NCI-H1092 treated with DMSO at 0.1 percent for 48 hours (cell line): ENCODE results near the gene CYLC2.

Source experiments
- DNase-seq: peaks from one replicate; lab custom pipeline; 2025; lab: John Stamatoyannopoulos, UW

CYLC2 gene

DNA sequence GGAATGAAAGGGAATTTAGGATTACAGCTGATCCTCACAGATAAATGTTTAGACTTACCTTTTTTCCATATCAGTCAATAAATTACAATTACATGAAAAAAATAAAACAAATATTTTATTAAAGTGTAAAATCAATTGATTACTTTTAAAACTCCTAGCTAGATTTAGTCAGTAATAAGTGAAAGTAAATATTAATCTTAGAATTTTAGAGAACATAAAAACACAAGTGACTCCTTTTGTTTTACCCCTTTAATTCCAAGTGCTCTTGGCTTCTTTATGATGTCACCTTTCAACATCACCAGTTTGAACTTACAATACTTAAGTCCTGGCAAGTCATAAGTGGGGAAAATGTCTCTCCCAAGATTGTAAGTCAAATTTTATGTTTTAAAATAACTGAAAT is at the start of gene CYLC2:
Gene CYLC2 (plus strand): TSS at position 301 of the 400 bp plus-strand sequence. CDS start 48 bp downstream, at position 349.
- DNase-seq, result no peak

DNA sequence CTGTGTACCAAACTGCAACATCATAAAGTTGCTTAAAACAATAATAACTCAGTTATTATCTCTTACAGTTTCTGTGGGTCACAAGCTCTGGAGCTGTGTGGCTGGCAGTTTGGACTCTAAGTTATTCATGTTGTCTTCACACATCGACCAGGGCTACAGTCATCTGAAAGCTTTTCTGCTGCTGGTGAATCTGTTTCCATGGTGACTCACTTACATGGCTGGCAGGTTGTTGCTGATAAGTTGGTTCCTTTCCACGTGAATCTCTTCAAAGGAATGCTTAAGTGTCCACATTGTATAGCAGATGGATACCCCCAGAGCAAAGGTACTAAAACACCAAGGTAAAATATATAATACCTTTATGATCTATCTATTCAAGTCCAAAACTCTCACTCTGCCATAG is 44.8 kb upstream of the CYLC2 start:
- DNase-seq, result no peak

GRCh38 chr9:102966999-102967398 is 28.1 kb upstream of the CYLC2 start:
- DNase-seq, result no peak

- DNase-seq, result no peak
Observed at GRCh38 chr9:102967979-102968378, 27.2 kb upstream of the CYLC2 start.

- no peak for DNase-seq
Observed at GRCh38 chr9:102972780-102973179, 22.4 kb upstream of the CYLC2 start.

DNA sequence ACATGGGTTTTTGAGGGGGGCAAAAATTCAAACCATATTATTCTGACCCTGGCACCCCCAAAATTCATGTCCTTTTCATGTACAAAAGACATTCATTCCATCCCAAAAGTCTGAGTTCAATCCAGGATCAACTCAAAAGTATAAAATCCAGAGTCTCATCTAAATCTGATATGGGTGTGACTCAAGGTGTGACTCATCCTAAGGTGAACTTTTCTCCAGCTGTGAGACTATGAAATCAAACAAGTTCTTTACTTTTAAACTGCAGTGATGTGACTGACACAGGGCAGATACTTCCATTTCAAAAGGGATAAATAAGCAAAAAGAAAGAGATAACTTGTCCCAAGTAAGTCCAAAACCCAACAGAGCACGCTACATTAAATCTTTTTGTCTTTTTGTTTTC is 20.6 kb upstream of the CYLC2 start:
- no peak for DNase-seq

DNA sequence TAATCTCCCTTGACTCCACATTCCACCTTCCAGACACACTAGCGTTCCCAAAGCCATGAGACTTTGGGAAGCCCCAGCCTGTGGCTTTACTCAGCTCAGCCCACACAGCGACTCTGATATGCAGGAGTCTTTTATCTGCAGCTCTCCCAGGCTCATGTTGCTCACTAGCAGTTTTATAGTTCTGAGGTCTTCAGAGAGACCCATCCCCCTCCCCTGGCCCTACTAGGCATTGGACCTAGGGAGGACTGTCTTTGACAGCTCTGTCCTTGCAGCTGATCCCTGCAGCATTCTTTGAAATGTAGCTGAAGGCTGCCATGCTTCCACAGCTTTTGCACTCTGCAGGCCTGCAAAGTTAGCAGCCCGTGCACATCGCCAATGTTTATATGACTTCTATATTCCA is 19.9 kb upstream of the CYLC2 start:
- no peak for DNase-seq

DNA sequence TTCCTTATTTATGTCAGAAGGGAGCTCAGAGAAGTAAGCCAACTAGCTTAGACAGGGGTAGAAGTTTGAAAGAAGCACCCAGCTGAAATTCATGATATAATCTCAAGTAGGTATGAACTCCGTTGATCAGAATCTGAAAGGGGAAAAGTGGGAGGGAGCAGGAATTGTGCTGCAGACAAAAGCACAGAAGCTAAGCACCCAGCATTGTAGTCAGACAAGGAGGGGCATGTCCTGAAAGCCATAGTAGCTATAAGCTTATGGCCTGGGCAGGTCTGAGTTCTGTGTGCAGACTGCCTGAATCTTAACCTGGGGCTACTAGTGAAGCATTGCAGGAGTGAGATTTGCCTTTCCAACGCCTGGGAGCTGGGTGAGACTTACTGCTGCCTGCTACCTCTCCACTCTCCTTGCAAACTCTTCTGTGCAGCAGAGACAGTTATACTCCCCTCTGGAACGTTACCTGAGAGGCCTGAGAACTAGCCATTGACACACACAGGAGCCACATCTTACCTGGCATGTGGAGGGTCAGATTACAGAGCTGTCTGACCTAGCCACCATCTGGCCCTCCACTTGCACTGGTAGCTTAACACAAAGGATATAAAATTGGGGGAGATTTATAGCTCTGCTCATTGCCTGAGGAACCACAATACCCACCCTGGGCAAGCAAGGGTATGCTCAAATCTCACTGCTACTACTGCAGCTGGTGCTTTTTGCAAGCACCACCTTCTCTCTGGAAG is 9.8 kb upstream of the CYLC2 start:
- no peak for DNase-seq

DNA sequence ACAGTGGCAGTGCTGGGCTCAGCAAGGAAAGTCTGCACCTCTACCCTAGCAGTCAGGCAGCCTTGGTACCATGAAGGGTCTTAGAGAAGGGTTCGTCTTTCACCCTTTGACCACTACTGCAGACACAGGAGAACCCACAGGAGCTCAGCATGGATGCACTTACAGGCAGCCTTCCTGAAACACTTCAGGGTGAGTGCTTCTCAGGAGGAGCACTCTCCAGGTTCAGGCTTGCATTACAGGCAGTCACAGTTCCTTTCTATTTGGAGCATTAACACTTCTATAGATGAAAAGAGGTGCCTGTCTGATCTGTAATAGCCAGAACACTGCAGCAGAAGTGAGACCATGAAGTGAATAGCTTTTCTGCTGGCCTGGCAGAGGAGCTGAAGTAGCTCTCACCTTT is 8.7 kb upstream of the CYLC2 start:
- no peak for DNase-seq

GRCh38 chr9:103003689-103004088 is 8.6 kb downstream of the CYLC2 start:
- no peak for DNase-seq

GRCh38 chr9:103014242-103014641 is 19.1 kb downstream of the CYLC2 start:
- no peak for DNase-seq

GRCh38 chr9:103025796-103026195 is 30.7 kb downstream of the CYLC2 start:
- DNase-seq, result no peak

DNA sequence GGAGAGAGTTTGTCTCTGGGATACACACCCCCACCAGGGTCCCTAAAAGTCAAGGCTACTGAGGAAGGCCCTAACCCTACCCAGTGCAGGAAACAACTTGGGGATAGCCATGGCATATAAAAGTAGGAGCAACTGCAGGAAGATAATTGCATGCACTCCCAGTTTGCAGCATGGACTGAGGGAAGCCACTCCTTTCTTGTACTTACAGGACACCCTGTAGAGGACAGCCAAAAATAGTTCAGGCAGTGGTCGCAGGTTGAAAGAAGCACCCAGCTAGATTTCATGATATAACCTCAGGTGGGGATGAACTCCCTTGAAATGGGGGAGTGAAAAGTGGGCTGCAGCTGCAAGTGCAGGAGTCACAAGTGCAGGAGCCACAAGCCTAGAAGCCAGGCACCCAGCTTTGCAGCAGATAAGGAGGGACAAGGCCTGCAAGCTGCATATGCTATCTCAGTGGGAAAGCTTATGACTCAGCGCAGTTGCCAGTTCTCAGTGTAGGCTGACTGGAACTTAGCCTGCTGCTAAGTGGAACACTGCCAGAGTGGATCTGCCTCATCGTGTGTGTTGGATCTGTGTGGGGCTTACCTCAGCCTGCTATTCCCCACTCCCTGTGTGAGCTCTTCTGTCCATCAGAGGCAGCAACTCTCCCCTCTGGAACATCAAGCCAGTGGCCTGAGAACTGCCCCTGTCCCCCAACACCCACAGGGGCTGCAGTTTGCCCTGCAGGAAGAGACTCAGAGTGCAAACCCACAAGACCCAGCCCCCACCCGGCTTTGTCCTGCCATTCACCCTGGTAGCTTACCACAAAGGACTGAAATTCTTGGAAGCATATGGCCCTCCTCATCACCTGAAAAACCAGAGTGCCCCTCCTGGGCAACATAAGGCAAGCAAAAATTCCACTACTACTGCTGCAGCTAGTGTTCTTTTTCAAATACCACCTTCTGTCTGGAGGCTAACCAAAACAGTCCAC is 42.7 kb downstream of the CYLC2 start:
- DNase-seq, result no peak

- no peak for DNase-seq
Observed at GRCh38 chr9:103041961-103042360, 46.8 kb downstream of the CYLC2 start.
